Neural cell (in vitro differentiated cells): Measurements from ENCODE around the gene ISYNA1. TPM values are rescaled to one million over a fixed set of nuclear protein-coding genes. Genes with fewer than 3 reads are reported as not detected.

Experiments used
- H2AFZ ChIP-seq: fragments of 200-600, 300-800 bp; sonication (generic), shearing (Covaris generic); 2 replicates; pipeline ENCODE4 v1.6.0; 2014; ENCODE audit warnings: low read depth, mild to moderate bottlenecking, antibody characterized with exemption, low read length, moderate library complexity
- H3F3A ChIP-seq: fragments of 200-600 bp; shearing (Covaris generic); 2 replicates; pipeline ENCODE4 v1.6.1; 2016; ENCODE audit warnings: mild to moderate bottlenecking, moderate library complexity, mixed read lengths, antibody characterized with exemption, low read length; ENCODE audit not compliant: insufficient read depth, poor library complexity, severe bottlenecking
- H3K27ac ChIP-seq: fragments of 200-600, 300-800 bp; sonication (generic), shearing (Covaris generic); 2 replicates; pipeline ENCODE4 v1.5.1; 2014; ENCODE audit warnings: mild to moderate bottlenecking, low read length, moderate library complexity
- H3K27me3 ChIP-seq: fragments of 300-800, 200-600 bp; sonication (generic), shearing (Covaris generic); 2 replicates; pipeline ENCODE4 v1.6.0; 2014; ENCODE audit warnings: mild to moderate bottlenecking, low read depth, low read length, moderate library complexity; ENCODE audit not compliant: insufficient read depth
- H3K36me3 ChIP-seq: fragments of 300-800, 200-600 bp; sonication (generic), shearing (Covaris generic); 2 replicates; pipeline ENCODE4 v1.5.1; 2014; ENCODE audit warnings: mild to moderate bottlenecking, antibody characterized with exemption, low read length, moderate library complexity; ENCODE audit not compliant: insufficient read depth
- H3K4me2 ChIP-seq: fragments of 300-800, 200-600 bp; sonication (generic), shearing (Covaris generic); 2 replicates; pipeline ENCODE4 v1.6.0; 2014; ENCODE audit warnings: mild to moderate bottlenecking, low read length
- H3K4me3 ChIP-seq: fragments of 300-800, 200-600 bp; sonication (generic), shearing (Covaris generic); 2 replicates; pipeline ENCODE4 v1.5.1; 2014; ENCODE audit warnings: mild to moderate bottlenecking, low read length, moderate library complexity
- H3K79me2 ChIP-seq: fragments of 200-600 bp; shearing (Covaris generic); replicated peaks from 2 replicates; pipeline ENCODE4 v1.6.0; 2014; ENCODE audit warnings: mild to moderate bottlenecking, low read length, moderate library complexity; ENCODE audit not compliant: insufficient read depth
- H3K9ac ChIP-seq: fragments of 300-800, 200-600 bp; sonication (generic), shearing (Covaris generic); 2 replicates; pipeline ENCODE4 v1.6.1; 2016; ENCODE audit warnings: mild to moderate bottlenecking, low read length, mixed read lengths
- H3K9me2 ChIP-seq: fragments of 200-600 bp; shearing (Covaris generic); 2 replicates; pipeline ENCODE4 v1.6.1; 2016; ENCODE audit warnings: mild to moderate bottlenecking, low read length, mixed read lengths; ENCODE audit not compliant: insufficient read depth
- H3K9me3 ChIP-seq: fragments of 200-600, 300-800 bp; sonication (generic), shearing (Covaris generic); 2 replicates; pipeline ENCODE4 v1.6.1; 2016; ENCODE audit warnings: mild to moderate bottlenecking, mixed run types, low read length, moderate library complexity, mixed read lengths
- H4K20me1 ChIP-seq: fragments of 200-600 bp; shearing (Covaris generic); 2 replicates; pipeline ENCODE4 v1.6.1; 2016; ENCODE audit warnings: mild to moderate bottlenecking, mixed run types; ENCODE audit not compliant: insufficient read depth
- EP300 ChIP-seq: fragments of 450-650 bp; conservative IDR thresholded peaks from 2 replicates; pipeline ENCODE4 v1.6.1; 2014; ENCODE audit warnings: antibody characterized with exemption, mild to moderate bottlenecking, moderate library complexity; ENCODE audit not compliant: poor library complexity, severe bottlenecking
- EZH2 ChIP-seq: fragments of 200-600, 300-800 bp; shearing (Covaris generic), sonication (generic); IDR thresholded peaks from 2 replicates; pipeline ENCODE4 v1.6.1; 2014; ENCODE audit warnings: antibody characterized with exemption, low read length, borderline replicate concordance, mild to moderate bottlenecking; ENCODE audit not compliant: insufficient read depth, poor library complexity, severe bottlenecking
- MXI1 ChIP-seq: fragments of 450-650 bp; conservative IDR thresholded peaks from 2 replicates; pipeline ENCODE4 v1.6.1; 2014; ENCODE audit warnings: antibody characterized with exemption, mild to moderate bottlenecking; ENCODE audit not compliant: poor library complexity, severe bottlenecking
- POLR2AphosphoS5 ChIP-seq: IDR thresholded peaks from 2 replicates; pipeline ENCODE4 v1.6.1; 2012
- RAD21 ChIP-seq: fragments of 450-650 bp; conservative IDR thresholded peaks from 2 replicates; pipeline ENCODE4 v1.6.1; 2014; ENCODE audit warnings: antibody characterized with exemption, mild to moderate bottlenecking, moderate library complexity
- SMC3 ChIP-seq: fragments of 450-650 bp; conservative IDR thresholded peaks from 2 replicates; pipeline ENCODE4 v1.6.1; 2014; ENCODE audit warnings: antibody characterized with exemption, mild to moderate bottlenecking, moderate library complexity; ENCODE audit not compliant: poor library complexity
- TAF1 ChIP-seq: IDR thresholded peaks from 2 replicates; pipeline ENCODE4 v1.6.1; 2012; ENCODE audit warnings: low read depth
- polyA plus RNA-seq: library from polyadenylated mRNA; depleted of rRNA; stranded (reverse); fragments of >200 nt; gene quantifications from 2 replicates; pipeline ENCODE4 v1.2.3, GENCODE V29; 2014
- TF ChIP-seq, protein P1 (sequence below): IDR thresholded peaks from 2 replicates; pipeline ENCODE4 v1.6.1; 2012; ENCODE audit warnings: borderline replicate concordance
- TF ChIP-seq, protein P2 (sequence below): fragments of 450-650 bp; IDR thresholded peaks from 2 replicates; pipeline ENCODE4 v1.5.1; 2014; ENCODE audit warnings: antibody characterized with exemption, mild to moderate bottlenecking, moderate library complexity; ENCODE audit not compliant: poor library complexity, severe bottlenecking

The ISYNA1 gene
- polyA plus RNA-seq, 1 donor from 2014 or later = 123 TPM

DNA sequence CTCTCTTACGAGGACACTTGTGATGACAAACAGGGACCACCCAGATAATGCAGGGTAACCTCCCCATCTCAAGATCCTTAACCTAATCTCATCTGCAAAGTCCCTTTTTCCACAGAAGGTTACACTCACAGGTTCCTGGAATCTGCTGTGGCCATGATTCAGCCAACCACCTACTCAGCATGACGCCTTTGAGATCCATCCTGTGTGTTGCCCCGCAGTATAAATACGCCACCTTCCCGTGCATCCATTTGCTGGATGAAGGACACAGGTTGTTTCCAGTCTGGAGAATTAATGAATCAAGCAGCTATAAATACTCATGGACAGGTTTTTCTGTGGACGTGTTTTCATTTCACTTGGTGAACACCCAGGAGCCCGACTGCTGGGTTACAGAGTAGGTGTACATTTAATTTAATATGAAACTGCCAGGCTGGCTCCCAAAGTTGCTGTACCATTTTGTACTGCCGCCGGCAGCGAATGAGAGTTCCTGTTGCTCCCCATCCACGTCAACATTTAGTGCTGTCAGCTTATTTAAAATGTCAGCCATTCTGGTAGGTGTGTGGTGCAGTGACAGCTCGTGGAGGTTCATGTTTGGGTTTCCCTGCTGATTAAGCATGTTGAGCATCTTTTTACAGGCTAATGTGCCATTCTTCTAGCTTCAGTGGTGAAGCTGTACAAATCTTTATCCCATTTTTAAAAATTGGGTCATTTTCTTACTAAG lies 43.7 kb upstream of the ISYNA1 start:
- Histone ChIP-seq H3K4me3 (no peak overlapping the region), H3K36me3 (no peaks in the 10 kb centered on the region), H2AFZ (no peak overlapping the region), H3K79me2 (no peaks in the 10 kb centered on the region), H4K20me1 (no peaks in the 10 kb centered on the region), H3K9ac (no peak overlapping the region), H3K27ac (no peak overlapping the region), H3K4me2 (no peak overlapping the region), H3K9me2 (no peaks in the 10 kb centered on the region), H3F3A (no peaks in the 10 kb centered on the region), H3K9me3 (no peaks in the 10 kb centered on the region), H3K27me3 (no peaks in the 10 kb centered on the region)
- TF ChIP-seq, protein P1, sequence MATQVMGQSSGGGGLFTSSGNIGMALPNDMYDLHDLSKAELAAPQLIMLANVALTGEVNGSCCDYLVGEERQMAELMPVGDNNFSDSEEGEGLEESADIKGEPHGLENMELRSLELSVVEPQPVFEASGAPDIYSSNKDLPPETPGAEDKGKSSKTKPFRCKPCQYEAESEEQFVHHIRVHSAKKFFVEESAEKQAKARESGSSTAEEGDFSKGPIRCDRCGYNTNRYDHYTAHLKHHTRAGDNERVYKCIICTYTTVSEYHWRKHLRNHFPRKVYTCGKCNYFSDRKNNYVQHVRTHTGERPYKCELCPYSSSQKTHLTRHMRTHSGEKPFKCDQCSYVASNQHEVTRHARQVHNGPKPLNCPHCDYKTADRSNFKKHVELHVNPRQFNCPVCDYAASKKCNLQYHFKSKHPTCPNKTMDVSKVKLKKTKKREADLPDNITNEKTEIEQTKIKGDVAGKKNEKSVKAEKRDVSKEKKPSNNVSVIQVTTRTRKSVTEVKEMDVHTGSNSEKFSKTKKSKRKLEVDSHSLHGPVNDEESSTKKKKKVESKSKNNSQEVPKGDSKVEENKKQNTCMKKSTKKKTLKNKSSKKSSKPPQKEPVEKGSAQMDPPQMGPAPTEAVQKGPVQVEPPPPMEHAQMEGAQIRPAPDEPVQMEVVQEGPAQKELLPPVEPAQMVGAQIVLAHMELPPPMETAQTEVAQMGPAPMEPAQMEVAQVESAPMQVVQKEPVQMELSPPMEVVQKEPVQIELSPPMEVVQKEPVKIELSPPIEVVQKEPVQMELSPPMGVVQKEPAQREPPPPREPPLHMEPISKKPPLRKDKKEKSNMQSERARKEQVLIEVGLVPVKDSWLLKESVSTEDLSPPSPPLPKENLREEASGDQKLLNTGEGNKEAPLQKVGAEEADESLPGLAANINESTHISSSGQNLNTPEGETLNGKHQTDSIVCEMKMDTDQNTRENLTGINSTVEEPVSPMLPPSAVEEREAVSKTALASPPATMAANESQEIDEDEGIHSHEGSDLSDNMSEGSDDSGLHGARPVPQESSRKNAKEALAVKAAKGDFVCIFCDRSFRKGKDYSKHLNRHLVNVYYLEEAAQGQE = no peak
- TF ChIP-seq TAF1 = no peak
- TF ChIP-seq EZH2 = no peak
- no peak for TF ChIP-seq POLR2AphosphoS5
- TF ChIP-seq RAD21 = no peak
- no peak for TF ChIP-seq EP300
- no peak for TF ChIP-seq MXI1
- no peak for TF ChIP-seq SMC3
- TF ChIP-seq, protein P2, sequence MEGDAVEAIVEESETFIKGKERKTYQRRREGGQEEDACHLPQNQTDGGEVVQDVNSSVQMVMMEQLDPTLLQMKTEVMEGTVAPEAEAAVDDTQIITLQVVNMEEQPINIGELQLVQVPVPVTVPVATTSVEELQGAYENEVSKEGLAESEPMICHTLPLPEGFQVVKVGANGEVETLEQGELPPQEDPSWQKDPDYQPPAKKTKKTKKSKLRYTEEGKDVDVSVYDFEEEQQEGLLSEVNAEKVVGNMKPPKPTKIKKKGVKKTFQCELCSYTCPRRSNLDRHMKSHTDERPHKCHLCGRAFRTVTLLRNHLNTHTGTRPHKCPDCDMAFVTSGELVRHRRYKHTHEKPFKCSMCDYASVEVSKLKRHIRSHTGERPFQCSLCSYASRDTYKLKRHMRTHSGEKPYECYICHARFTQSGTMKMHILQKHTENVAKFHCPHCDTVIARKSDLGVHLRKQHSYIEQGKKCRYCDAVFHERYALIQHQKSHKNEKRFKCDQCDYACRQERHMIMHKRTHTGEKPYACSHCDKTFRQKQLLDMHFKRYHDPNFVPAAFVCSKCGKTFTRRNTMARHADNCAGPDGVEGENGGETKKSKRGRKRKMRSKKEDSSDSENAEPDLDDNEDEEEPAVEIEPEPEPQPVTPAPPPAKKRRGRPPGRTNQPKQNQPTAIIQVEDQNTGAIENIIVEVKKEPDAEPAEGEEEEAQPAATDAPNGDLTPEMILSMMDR = no peak

DNA sequence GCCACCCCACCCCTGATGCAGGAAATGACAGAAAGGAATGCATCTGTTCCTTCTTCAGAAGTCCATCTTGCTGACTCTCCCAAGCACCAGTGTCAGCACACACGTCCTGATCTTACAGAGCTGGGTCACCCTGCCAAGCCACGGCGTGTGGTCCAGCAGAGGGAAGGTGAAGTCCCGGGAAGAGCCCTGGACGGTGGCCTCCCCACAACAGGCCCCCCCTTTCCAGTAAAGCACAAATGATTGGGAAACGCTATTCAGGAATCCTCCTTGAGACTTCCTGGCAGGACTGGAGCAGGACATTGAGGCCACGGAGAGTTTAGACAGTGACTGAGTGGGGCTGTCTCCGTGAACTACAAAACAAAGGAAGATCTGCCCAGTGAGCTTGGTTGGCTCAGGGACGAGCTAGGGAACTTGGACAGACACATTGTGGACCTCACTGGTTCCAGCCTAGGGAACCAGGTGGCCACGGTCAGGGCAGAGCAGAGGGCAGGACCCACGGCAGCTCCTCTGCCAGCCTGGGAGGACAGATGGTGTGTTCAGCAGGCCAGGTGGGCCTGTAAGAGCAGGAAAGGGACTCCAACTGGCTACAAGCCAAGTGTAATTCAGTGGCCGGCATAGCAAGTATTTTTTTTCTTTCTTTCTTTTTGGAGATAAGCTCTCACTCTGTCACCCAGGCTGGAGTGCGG lies 42.2 kb upstream of the ISYNA1 start:
- TF ChIP-seq TAF1 (no peak), EZH2 (no peak), POLR2AphosphoS5 (no peak), RAD21 (no peak), SMC3 (no peak), EP300 (no peak), MXI1 (no peak)
- TF ChIP-seq, protein P2 = no peak
- TF ChIP-seq, protein P1 = no peak
- H3K9me2 ChIP-seq = no peaks in the 10 kb centered on the region
- no peak overlapping the region for H2AFZ ChIP-seq
- no peaks in the 10 kb centered on the region for H3K9me3 ChIP-seq
- H3K4me3 ChIP-seq = no peak overlapping the region
- H3K27me3 ChIP-seq = no peaks in the 10 kb centered on the region
- no peak overlapping the region for H3K4me2 ChIP-seq
- no peak overlapping the region for H3K9ac ChIP-seq
- H3K36me3 ChIP-seq = no peaks in the 10 kb centered on the region
- H3K79me2 ChIP-seq = no peaks in the 10 kb centered on the region
- no peaks in the 10 kb centered on the region for H4K20me1 ChIP-seq
- no peak overlapping the region for H3K27ac ChIP-seq
- no peaks in the 10 kb centered on the region for H3F3A ChIP-seq
